Measurements from ENCODE around the gene NRGN. TPM values are rescaled to one million over a fixed set of nuclear protein-coding genes. Genes with fewer than 3 reads are reported as not detected.
A peak's percentile ranks its signal among the peaks of the same experiment; 100 is the strongest.

NRGN gene
- total and polyA plus RNA-seq, 4 donors: 0.51 to 1.7 (median 1.6) TPM; not detected in 1

- H3K27me3 ChIP-seq (ENCODE audit: control insufficient read depth in 4 of 4, insufficient read depth in 4 of 4, low read length in 3 of 4): peaks cover 0 to 8% (median 5%) of the 10 kb centered on the region in 4 donors
- H3K4me3 ChIP-seq (ENCODE audit: low read depth in 1 of 3, low read length in 3 of 3): peak overlapping the region in 1 of 3 donors; percentile 60
- no peak overlapping the region for H3K9ac ChIP-seq (ENCODE audit: low read depth in 1 of 2, low read length in 2 of 2)
- H3K4me1 ChIP-seq (ENCODE audit: control insufficient read depth in 4 of 4, insufficient read depth in 4 of 4, low read length in 3 of 4): peaks cover 18 to 39% (median 22%) of the 10 kb centered on the region in 4 donors
- peak; percentile 33 for DNase-seq (ENCODE audit: low spot score)
- peak overlapping the region; percentile 82 to 84 for H3K27ac ChIP-seq (ENCODE audit: low read depth in 1 of 2, low read length in 2 of 2)
- no peak for TF ChIP-seq TAF1 (conservative IDR thresholded peaks at IDR 0.05)
- peak; percentile 37 for TF ChIP-seq MAX (IDR thresholded peaks at IDR 0.05)
- TF ChIP-seq RAD21 (IDR thresholded peaks at IDR 0.05): peak in 1 of 2 donors; percentile 9
- no peak for TF ChIP-seq REST (IDR thresholded peaks at IDR 0.05)
- TF ChIP-seq SP1 (IDR thresholded peaks at IDR 0.05): peak; percentile 47
- TF ChIP-seq CTCF (IDR thresholded peaks at IDR 0.05; ENCODE audit: low read depth, low read length, missing input control): no peak
- peak; percentile 81 for TF ChIP-seq NR2F2 (IDR thresholded peaks at IDR 0.05)
- TF ChIP-seq HNF4G (IDR thresholded peaks at IDR 0.05): no peak
- TF ChIP-seq ZBTB33 (IDR thresholded peaks at IDR 0.05): no peak
- WGBS: 20% methylated on average over 52 of the region's 52 CpGs
- no peaks in the 10 kb centered on the region for H3K9me3 ChIP-seq (ENCODE audit: control insufficient read depth in 4 of 4, low read length in 3 of 4)
- H3K36me3 ChIP-seq (ENCODE audit: control insufficient read depth in 4 of 4, insufficient read depth in 3 of 4, low read depth in 1 of 4, low read length in 3 of 4): no peaks in the 10 kb centered on the region
Measured at GRCh38 chr11:124759266-124760204, 19.8 kb downstream of the NRGN start.

GRCh38 chr11:124760205-124760652 lies 20.5 kb downstream of the NRGN start:
- Histone ChIP-seq H3K9me3 (ENCODE audit: control insufficient read depth in 4 of 4, low read length in 3 of 4) (no peaks in the 10 kb centered on the region), H3K9ac (ENCODE audit: low read depth in 1 of 2, low read length in 2 of 2) (no peak overlapping the region), H3K4me3 (ENCODE audit: low read depth in 1 of 3, low read length in 3 of 3) (peak overlapping the region in 2 of 3 donors; percentile 15 to 60), H3K4me1 (ENCODE audit: control insufficient read depth in 4 of 4, insufficient read depth in 4 of 4, low read length in 3 of 4) (peaks cover 18 to 39% (median 22%) of the 10 kb centered on the region in 4 donors), H3K27me3 (ENCODE audit: control insufficient read depth in 4 of 4, insufficient read depth in 4 of 4, low read length in 3 of 4) (peaks cover 0 to 8% (median 5%) of the 10 kb centered on the region in 4 donors), H3K36me3 (ENCODE audit: control insufficient read depth in 4 of 4, insufficient read depth in 3 of 4, low read depth in 1 of 4, low read length in 3 of 4) (no peaks in the 10 kb centered on the region), H3K27ac (ENCODE audit: low read depth in 1 of 2, low read length in 2 of 2) (peak overlapping the region; percentile 82 to 84)
- 16% methylated on average over 25 of the region's 25 CpGs for WGBS
- DNase-seq (ENCODE audit: low spot score): no peak
- no peak for TF ChIP-seq RAD21 (IDR thresholded peaks at IDR 0.05)
- TF ChIP-seq NR2F2 (IDR thresholded peaks at IDR 0.05): no peak
- TF ChIP-seq MAX (IDR thresholded peaks at IDR 0.05): no peak
- TF ChIP-seq EGR1 (IDR thresholded peaks at IDR 0.05; ENCODE audit: low read depth in 2 of 2): no peak
- TF ChIP-seq FOXA2 (IDR thresholded peaks at IDR 0.05): no peak
- no peak for TF ChIP-seq HNF4A (conservative IDR thresholded peaks at IDR 0.05)
- TF ChIP-seq JUND (IDR thresholded peaks at IDR 0.05): no peak
- no peak for TF ChIP-seq FOXA1 (IDR thresholded peaks at IDR 0.05)
- TF ChIP-seq TAF1 (conservative IDR thresholded peaks at IDR 0.05): no peak
- TF ChIP-seq ZBTB33 (IDR thresholded peaks at IDR 0.05): no peak
- no peak for TF ChIP-seq CTCF (IDR thresholded peaks at IDR 0.05; ENCODE audit: low read depth, low read length, missing input control)
- no peak for TF ChIP-seq GABPA (IDR thresholded peaks at IDR 0.05 in 1 of 2, conservative IDR thresholded peaks at IDR 0.05 in 1 of 2)

Measured in liver (tissue), 9 donors.